ENCODE results near the gene PLA2G6. TPM values are rescaled to one million over a fixed set of nuclear protein-coding genes. Genes with fewer than 3 reads are reported as not detected.

The PLA2G6 gene
- total and polyA plus RNA-seq, 2 of the 8 experiments (the other 6 are each of a cell fraction or from before 2014, with no cell fraction given) = 13.2 to 21.0 TPM

DNA sequence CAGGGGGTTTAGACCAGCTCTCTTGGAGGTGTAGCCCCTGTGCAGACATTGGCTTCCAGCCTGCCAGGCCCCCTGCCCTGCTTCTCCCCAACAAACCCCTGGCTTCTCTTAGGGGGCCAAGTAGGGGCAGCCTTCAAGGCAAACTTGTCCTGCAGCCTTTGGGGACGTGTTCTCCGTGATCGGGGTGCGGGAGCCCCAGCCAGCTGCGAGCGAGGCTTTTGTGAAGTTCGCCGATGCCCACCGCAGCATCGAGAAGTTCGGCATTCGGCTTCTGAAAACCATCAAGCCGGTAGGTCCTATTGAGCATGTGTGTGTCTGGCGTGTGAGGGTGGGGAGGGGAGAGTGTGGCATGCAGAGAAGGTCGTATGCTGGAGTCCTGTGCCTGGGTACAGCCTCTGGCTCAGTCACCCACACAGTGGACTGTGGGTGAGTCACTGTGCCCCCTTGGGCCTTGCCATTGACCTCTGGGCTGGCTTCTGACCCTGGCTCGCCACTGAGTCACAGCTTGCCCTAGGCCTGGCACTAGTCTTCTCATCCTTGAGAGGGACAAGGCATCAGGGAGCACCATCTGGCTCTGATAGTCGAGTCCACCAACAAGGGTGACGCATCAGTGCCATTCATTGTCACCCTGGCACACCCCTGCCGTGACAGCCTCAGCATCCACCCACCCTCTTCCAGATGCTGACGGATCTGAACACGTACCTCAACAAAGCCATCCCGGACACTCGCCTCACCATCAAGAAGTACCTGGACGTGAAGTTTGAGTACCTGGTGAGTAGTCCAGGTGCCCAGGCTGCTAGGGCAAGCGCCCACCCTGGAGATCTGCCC is 109.1 kb downstream of the PLA2G6 start:
- Histone ChIP-seq H3K4me1 (replicated peaks in 1 of 4; ENCODE audit: control insufficient read depth in 3 of 4, insufficient read depth in 4 of 4, low read length in 3 of 4) (no peaks in the 10 kb centered on the region), H2BK12ac (ENCODE audit: low read depth, low read length) (no peak overlapping the region), H3K27me3 (replicated peaks in 1 of 4; ENCODE audit: control insufficient read depth in 3 of 4, extremely low read depth in 1 of 4, insufficient read depth in 3 of 4, low read length in 3 of 4) (no peaks in the 10 kb centered on the region), H3K23me2 (ENCODE audit: low read depth, low read length) (no peaks in the 10 kb centered on the region), H4K8ac (ENCODE audit: extremely low read depth, insufficient read depth, low read length) (no peak overlapping the region), H3K4me2 (ENCODE audit: insufficient read depth in 1 of 2, low read depth in 2 of 2, low read length in 2 of 2) (no peak overlapping the region), H4K20me1 (replicated peaks in 1 of 2; ENCODE audit: control insufficient read depth in 1 of 2, insufficient read depth in 2 of 2, low read length in 2 of 2) (peaks cover 0 to 6% of the 10 kb centered on the region in 2 experiments), H3K4me3 (ENCODE audit: extremely low read depth in 1 of 4, insufficient read depth in 2 of 4, low read depth in 3 of 4, low read length in 4 of 4) (no peak overlapping the region), H3K9me3 (ENCODE audit: insufficient read depth in 2 of 2, low read depth in 1 of 2, low read length in 1 of 2) (no peaks in the 10 kb centered on the region), H3K79me1 (ENCODE audit: low read depth, low read length) (no peaks in the 10 kb centered on the region), H3K27ac (ENCODE audit: low read depth, low read length) (no peak overlapping the region), H2BK5ac (ENCODE audit: low read depth, low read length) (no peak overlapping the region; the same call in 1 of the 2 replicates), H3K4ac (replicated peaks; ENCODE audit: insufficient read length, low read depth, low read length) (no peak overlapping the region), H4K91ac (replicated peaks; ENCODE audit: insufficient read length, low read length) (no peak overlapping the region), H4K5ac (ENCODE audit: insufficient read length, low read depth, low read length) (no peak overlapping the region), H3K23ac (ENCODE audit: insufficient read length) (no peak overlapping the region), H2BK15ac (ENCODE audit: low read length) (no peak overlapping the region), H3K18ac (ENCODE audit: extremely low read depth, low read length) (no peak overlapping the region), H3K56ac (replicated peaks; ENCODE audit: insufficient read length, low read depth, low read length) (no peak overlapping the region), H2BK120ac (replicated peaks; ENCODE audit: low read depth, low read length) (no peak overlapping the region), H2AK5ac (ENCODE audit: low read depth, low read length) (no peak overlapping the region), H3K14ac (ENCODE audit: insufficient read length) (no peak overlapping the region), H2BK20ac (ENCODE audit: low read length) (no peak overlapping the region), H2AFZ (ENCODE audit: low read length) (no peak overlapping the region), H3K79me2 (ENCODE audit: control insufficient read depth in 1 of 2, insufficient read depth in 2 of 2, low read length in 2 of 2) (no peaks in the 10 kb centered on the region), H3K9ac (replicated peaks in 1 of 4; ENCODE audit: extremely low read depth in 1 of 4, low read depth in 3 of 4, low read length in 3 of 4) (no peak overlapping the region), H3K36me3 (ENCODE audit: control insufficient read depth in 2 of 4, insufficient read depth in 4 of 4, low read length in 3 of 4) (peaks cover 3 to 13% (median 8%) of the 10 kb centered on the region in 4 experiments; a peak in 7 of 8 replicates)
- ChIA-PET CTCF (ENCODE audit: partially characterized antibody) (interaction anchor here (0.8 to 12.5 kb wide), 14 partner anchors 8 to 167 kb away, joined by 3 to 264 read pairs (median 4); partner anchors contain the start of genes BAIAP2L2, PICK1 and SLC16A8), POLR2A (ENCODE audit: partially characterized antibody) (interaction anchor here (0.6 to 1.2 kb wide), 5 partner anchors 8 to 165 kb away, joined by 3 to 5 read pairs (median 4); partner anchors contain the start of gene PICK1)
- TF ChIP-seq SIRT6 (IDR thresholded peaks at IDR 0.05; ENCODE audit: low read length) = no peak
- TF ChIP-seq PHF8 (conservative IDR thresholded peaks at IDR 0.05; ENCODE audit: low read depth, low read length) = no peak
- no peak for TF ChIP-seq SIX5 (IDR thresholded peaks at IDR 0.05; ENCODE audit: low read depth, low read length)
- TF ChIP-seq ZNF274 (IDR thresholded peaks at IDR 0.05; ENCODE audit: borderline replicate concordance, extremely low read depth, low read length) = no peak
- TF ChIP-seq GTF2F1 (IDR thresholded peaks at IDR 0.05; ENCODE audit: borderline replicate concordance, low read depth, low read length) = no peak
- TF ChIP-seq POLR2AphosphoS5 (IDR thresholded peaks at IDR 0.05; ENCODE audit: low read depth, low read length) = no peak
- TF ChIP-seq NANOG (IDR thresholded peaks at IDR 0.05; ENCODE audit: insufficient read depth, low read depth, low read length, poor library complexity, severe bottlenecking) = no peak
- no peak for TF ChIP-seq CTBP2 (IDR thresholded peaks at IDR 0.05; ENCODE audit: borderline replicate concordance, insufficient read depth, insufficient read length, low read length)
- no peak for TF ChIP-seq RXRA (IDR thresholded peaks at IDR 0.05; ENCODE audit: insufficient read depth, low read depth, low read length)
- WGBS, 2 experiments (ENCODE audit: extremely low coverage in 1 of 2, insufficient coverage in 1 of 2, insufficient read length in 1 of 2, insufficient replicate concordance in 2 of 2, low coverage in 1 of 2, low lambda C conversion rate in 2 of 2, missing lambda C conversion rate in 1 of 2) = 95% methylated on average over 25 of the region's 25 CpGs; no CpG with 5 or more reads in 1 of the 2 experiments
- DNase-seq (ENCODE audit: low read depth in 1 of 2, low spot score in 2 of 2) (no peak), FAIRE-seq (no peak)
